Activated CD4-positive, alpha-beta T cell treated with anti-CD3 and anti-CD28 coated beads, Interleukin-2, amount 50 U/mL, for 48 hours (primary cell): ENCODE measurements around the gene CRAT.

ENCODE experiments used
- DNase-seq, 2 experiments: peaks; one replicate each; pipeline ENCODE4 v3.0.0-alpha.2; 2020

The CRAT gene

DNA sequence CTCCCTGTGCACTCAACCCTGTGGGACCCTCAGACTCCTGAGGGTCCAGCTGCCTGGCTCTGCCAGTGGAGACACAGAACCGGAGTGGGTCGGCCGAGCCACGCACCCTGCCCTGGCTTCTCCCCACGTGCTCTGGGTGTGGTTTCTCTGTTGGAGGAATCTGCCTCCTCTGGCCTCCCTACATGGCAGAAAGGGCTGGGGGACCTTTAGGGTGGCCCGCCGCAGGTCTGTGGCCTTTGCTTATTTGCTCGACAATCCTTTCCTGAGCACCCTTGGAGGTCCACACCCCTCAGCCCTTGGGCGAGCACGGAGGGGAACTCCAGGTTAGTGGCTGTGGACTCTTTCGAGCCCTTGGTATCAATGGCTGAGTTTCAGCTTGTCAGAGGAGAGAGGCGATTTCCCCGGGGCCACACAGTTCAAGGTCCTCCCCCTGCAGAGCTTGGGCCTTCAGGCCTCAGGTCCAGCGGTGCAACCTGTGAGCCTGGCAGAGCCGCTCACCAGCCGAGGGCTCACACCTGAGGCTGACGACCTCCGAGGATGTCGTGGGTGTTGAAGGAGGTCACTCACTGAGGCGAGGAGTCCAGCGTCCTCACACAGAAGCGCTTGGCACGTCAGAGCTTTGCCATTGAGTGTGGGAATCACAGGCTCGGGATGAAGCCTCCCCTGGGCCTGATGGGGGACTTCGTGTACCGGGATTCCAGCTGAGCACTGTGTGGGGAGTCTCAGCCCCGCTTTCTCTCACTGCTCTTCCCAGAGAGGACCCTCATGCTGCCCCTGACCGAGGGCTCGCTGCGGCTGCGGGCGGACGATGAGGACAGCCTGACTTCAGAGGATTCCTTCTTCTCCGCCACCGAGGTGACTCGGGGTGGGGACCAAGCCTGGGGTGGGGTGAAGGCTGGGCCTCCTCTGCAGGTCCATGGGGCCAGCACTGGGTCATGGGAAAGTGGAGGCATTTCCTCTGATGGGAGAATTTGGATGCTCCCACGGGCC lies 50.5 kb downstream of the CRAT start:
- no peak for DNase-seq

DNA sequence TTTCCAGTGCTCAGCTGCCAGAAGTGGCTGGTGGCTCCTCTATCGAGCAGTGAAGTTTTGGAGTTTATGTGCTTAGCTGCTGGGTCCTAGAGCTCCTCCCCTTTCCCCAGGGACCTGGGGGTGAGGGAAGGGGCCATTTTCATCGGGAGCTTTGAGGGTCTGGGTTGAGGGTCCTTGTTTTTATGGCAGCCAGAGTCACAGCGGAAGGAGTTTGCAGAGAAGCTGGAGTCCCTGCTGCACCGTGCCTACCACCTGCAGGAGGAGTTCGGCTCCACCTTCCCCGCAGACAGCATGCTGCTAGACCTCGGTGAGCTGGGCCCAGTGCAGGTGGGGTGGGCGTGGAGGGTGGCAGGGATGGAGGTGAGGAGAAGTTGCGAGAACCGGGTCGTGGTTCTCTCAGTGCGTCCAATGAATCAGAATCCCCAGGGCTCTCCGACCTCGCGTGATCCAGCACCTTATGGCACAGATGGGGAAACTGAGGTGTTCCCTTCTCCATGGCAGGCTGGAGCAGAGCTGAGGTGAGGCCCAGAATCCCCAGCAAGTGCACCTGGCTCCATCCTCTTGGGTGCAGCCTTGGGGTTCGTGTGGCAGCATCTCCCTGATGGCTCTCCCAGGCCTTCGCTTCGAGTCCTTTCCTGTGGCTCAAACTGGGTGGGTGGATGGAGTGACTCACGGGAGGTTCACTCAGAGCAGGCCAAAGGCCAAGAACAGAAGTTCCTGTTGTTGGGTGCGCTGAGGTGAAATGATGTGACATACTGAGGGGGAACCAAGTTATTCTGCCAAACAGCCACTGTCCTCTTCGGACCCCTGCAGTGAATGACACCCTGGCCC lies 51.4 kb downstream of the CRAT start:
- no peak for DNase-seq

- no peak for DNase-seq
These were observed 56.3 kb downstream of the CRAT start for GRCh38 chr9:129054163-129054851.

DNA sequence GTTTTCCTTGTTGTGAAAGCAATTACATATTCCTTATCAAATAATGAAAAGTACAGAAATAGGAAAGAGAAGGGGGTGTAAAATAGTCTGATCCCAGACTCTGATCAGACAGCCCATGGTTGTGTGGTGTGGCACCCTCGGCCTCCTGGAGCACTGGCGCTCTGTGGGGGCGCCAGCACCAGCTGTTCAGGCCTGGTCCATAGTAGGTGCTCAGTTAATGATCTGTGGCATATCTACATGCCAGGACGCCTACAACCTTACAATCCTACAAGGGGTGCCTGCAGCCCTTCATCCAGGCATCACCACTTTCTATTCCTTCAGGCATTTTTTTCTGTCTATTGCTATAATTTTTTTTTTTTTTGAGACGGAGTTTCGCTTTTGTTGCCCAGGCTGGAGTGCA lies 57.6 kb downstream of the CRAT start:
- DNase-seq = no peak

- DNase-seq = no peak
These were observed 58.0 kb downstream of the CRAT start for GRCh38 chr9:129052592-129052991.
